ENCODE measurements around the gene FGF12.

FGF12 gene

GRCh38 chr3:192496905-192497587 is 230.3 kb downstream of the FGF12 start:
- DNase-seq (ENCODE audit: low read depth) = no peak

DNA sequence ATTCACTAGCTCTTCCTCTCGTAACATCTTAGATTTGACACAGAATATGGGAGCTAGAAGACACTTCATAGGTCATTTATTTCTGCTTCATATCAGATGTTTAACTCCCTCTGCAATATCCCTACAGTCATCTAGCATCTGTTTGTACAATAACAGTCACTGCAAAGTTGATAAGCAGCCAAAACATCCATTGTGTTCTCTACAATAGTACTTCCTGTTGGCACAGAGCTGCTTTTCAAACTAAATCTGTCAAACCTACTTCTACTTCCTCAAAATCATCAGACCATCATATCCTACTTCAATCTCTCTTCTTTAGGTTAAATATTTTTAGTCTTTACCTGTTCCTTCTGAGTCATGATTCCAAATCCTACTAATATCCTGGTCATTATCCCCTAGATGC is 233.2 kb downstream of the FGF12 start:
- DNase-seq (ENCODE audit: low read depth) = no peak

GRCh38 chr3:192490720-192491119 is 236.6 kb downstream of the FGF12 start:
- DNase-seq (ENCODE audit: low read depth) = no peak

DNA sequence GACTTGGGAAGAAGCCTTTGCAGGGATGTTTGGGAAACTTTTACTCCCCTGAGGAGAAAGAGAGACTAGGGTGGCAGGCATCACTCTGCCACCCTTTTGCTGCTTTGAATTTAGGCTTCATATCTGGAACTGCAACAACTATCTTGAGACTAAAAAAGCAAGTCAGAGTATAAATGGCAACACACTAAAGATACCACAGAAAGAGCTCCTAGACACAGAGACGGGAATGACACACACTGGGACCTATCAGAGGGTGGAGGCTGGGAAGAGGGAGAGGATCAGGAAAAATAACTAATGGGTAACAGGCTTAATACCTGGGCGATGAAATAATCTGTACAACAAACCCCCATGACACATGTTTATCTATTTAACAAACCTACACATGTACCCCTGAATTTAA is 237.8 kb downstream of the FGF12 start:
- no peak for DNase-seq (ENCODE audit: low read depth)

GRCh38 chr3:192487033-192487432 is 240.3 kb downstream of the FGF12 start:
- no peak for DNase-seq (ENCODE audit: low read depth)

GRCh38 chr3:192482809-192483208 is 244.5 kb downstream of the FGF12 start:
- DNase-seq (ENCODE audit: low read depth) = no peak

DNA sequence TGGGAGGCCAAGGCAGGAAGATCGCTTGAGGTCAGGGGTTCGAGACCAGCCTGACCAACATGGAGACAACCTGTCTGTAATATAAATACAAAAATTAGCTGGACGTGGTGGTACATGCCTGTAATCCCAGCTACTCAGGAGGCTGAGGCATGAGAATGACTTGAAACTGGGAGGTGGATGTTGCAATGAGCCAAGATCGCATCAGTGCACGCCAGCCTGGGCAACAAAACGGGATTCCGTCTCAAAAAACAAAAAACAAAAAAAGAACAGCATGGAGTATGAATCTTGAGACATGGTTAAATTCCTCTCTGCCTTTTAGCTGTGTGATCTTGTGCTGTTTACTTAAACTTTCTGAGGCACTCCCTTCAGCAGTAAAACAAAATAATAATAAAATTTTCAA is 244.9 kb downstream of the FGF12 start:
- no peak for DNase-seq (ENCODE audit: low read depth)

DNA sequence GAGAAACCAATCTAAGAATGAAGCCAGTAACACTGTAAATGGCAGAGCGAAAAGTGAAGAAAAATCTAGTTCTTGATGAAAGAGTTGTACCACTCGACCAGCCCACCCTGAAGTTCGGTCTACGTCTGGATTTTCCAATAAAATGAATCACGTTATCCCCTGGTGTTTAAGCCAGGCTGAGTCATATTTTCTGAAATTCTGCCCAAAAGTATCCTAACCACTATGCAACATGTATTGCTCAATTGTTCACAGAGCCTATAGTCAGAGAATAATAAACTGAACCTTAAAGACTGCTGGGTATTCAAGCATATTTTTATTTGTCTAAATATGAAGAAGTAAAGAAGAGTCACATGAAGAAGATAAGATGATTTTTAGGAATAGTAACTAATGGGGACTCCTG is 245.7 kb downstream of the FGF12 start:
- DNase-seq (ENCODE audit: low read depth) = no peak

GRCh38 chr3:192467230-192468140 is 259.9 kb downstream of the FGF12 start:
- DNase-seq (ENCODE audit: low read depth) = no peak

DNA sequence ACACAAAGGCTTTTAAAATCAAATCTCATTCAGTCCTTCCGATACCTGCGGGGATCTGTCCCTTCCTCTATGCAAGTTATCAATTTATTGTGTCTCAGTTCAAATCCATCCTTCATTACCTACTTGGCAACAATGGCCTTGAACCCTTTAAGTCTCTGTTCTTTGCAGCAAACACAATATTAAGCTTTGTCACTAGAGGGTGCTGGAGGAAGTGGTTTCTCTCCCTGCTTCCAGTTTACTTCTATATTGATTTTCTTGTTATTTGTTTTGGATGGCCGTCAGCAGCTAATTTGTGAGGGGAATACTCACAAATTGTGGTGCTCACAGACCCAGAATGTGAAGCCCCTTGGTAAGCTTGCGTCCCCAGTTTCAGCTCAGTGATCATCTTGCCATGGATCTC is 278.3 kb downstream of the FGF12 start:
- DNase-seq (ENCODE audit: low read depth) = no peak

GRCh38 chr3:192445770-192446644 is 281.3 kb downstream of the FGF12 start:
- DNase-seq (ENCODE audit: low read depth) = no peak

DNA sequence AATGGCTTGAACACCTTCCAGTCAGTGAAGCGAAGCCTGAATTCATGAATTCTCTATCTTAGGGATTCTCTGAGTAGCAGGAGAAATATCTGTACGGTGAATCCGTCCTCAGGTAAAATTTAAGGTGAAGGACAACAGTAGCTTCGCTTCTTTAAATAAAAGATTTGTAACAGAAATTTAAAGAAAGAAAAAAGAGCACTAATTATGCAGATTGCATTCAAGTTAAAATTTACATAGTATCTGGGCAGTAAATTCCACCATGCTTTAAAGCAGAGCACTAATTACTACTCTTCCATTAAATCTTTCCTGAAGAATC is 282.6 kb downstream of the FGF12 start:
- DNase-seq (ENCODE audit: low read depth) = no peak

DNA sequence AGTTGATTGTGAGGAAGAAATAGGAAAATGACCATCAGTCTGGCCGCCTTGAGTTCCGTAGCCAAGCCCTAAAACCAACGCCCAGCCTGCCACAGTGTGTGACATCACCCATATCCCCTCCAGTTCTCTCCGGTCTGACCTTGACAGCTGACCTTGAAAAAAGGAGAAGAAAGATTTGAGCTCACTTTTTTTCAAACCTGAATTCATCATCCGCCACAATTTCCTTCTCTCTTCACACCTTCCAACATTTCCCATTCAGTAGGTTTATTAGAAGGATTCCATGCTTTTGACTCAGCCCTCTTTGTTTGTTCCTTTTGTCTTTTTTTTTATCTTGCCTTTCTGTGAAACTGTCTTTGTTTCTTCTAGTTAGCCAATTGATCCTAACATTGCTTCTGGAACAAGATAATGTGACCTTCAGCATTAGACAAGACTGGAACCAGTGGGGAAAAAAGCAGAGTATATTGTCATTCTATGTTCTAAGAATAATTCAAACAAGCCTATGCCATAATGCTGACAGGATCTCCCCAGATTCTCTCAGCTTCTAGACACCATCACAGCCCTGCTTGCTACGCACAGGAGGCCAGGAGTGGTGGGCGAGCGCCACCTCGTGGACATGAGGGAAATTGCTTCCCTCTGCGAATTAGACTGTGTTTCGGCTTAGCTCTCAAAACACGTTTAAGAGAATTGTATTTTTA is 283.1 kb downstream of the FGF12 start:
- DNase-seq (ENCODE audit: low read depth) = no peak

GRCh38 chr3:192435241-192435640 is 292.1 kb downstream of the FGF12 start:
- DNase-seq (ENCODE audit: low read depth) = no peak

DNA sequence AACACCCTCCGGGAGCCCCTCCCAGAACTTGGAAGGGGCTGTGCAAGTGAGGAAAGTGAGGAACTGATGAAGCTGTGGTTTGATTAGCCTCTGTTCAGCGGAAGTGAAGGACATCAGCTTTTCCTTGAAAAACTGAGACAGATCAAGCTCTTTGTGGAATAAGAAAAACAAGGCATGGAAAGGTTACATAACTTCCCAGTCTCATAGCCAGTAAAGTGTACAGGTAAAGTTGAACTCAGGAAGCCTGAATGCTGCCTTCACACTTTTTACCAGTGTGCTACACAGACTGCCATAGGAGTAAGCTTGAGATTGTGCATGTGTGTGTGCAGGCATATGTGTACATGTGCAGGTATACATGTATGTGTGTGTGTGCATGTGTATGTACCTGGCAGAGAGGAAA is 293.2 kb downstream of the FGF12 start:
- DNase-seq (ENCODE audit: low read depth) = no peak

DNA sequence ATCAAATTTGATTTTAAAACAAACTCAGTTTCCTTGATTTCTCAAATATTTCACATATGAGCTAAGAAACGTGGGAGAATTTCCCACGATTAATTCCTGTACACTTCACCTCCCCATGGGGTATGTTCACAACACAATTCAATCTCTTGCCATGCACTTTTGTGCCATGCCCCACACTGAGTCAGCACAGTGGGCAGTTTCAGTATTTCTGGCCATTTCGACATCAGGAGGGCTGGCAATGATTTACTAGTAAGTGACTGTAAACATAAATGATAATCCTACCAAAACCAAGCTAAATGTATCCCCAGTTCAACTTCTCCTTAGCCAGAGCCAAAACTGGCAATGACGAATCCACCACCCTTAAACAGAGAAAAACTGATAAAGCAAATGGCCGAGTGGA is 293.6 kb downstream of the FGF12 start:
- DNase-seq (ENCODE audit: low read depth) = no peak

GRCh38 chr3:192422997-192423342 is 304.4 kb downstream of the FGF12 start:
- DNase-seq (ENCODE audit: low read depth) = no peak

GRCh38 chr3:192422321-192422996 is 304.9 kb downstream of the FGF12 start:
- no peak for DNase-seq (ENCODE audit: low read depth)

GRCh38 chr3:192419312-192419711 is 308.0 kb downstream of the FGF12 start:
- no peak for DNase-seq (ENCODE audit: low read depth)

GRCh38 chr3:192417559-192418055 is 309.7 kb downstream of the FGF12 start:
- DNase-seq (ENCODE audit: low read depth) = no peak

- DNase-seq (ENCODE audit: low read depth) = no peak
These were observed 310.3 kb downstream of the FGF12 start for GRCh38 chr3:192417017-192417416.
